Neuronal stem cell (in vitro differentiated cells): Measurements from ENCODE around the gene CHST11.

Experiments
- DNase-seq: peaks from one replicate; pipeline ENCODE4 v3.0.0-alpha.2; 2013; ENCODE audit warnings: low spot score
- H2AFZ ChIP-seq: one replicate; pipeline ENCODE4 v1.6.1; 2013; ENCODE audit warnings: mild to moderate bottlenecking, low read length, inconsistent platforms
- H2AK5ac ChIP-seq: 2 replicates; pipeline ENCODE4 v1.6.1; 2013; ENCODE audit warnings: low read depth, mild to moderate bottlenecking, inconsistent platforms, low read length, moderate library complexity, mixed read lengths
- H2BK120ac ChIP-seq: 2 replicates; pipeline ENCODE4 v1.6.1; 2013; ENCODE audit warnings: low read depth, mild to moderate bottlenecking, inconsistent platforms, low read length, moderate library complexity, mixed read lengths
- H2BK12ac ChIP-seq: one replicate; pipeline ENCODE4 v1.6.1; 2013; ENCODE audit warnings: low read length, inconsistent platforms
- H2BK15ac ChIP-seq: 2 replicates; pipeline ENCODE4 v1.6.1; 2013; ENCODE audit warnings: mild to moderate bottlenecking, low read length, inconsistent platforms, mixed read lengths
- H2BK5ac ChIP-seq: one replicate; pipeline ENCODE4 v1.6.1; 2013; ENCODE audit warnings: inconsistent platforms, mild to moderate bottlenecking, low read length, moderate library complexity
- H3K14ac ChIP-seq: one replicate; pipeline ENCODE4 v1.6.1; 2013; ENCODE audit warnings: low read length, inconsistent platforms
- H3K18ac ChIP-seq: 2 replicates; pipeline ENCODE4 v1.6.1; 2013; ENCODE audit warnings: low read length, inconsistent platforms
- H3K23ac ChIP-seq: 2 replicates; pipeline ENCODE4 v1.6.1; 2013; ENCODE audit warnings: low read depth, mild to moderate bottlenecking, mixed read lengths, low read length, inconsistent platforms; ENCODE audit not compliant: poor library complexity
- H3K27ac ChIP-seq: replicated peaks from 3 replicates; pipeline ENCODE4 v1.5.1; 2013; ENCODE audit warnings: low read length, inconsistent platforms
- H3K27me3 ChIP-seq, 3 experiments: 2 replicates each; pipeline ENCODE4 v1.6.1; 2013; ENCODE audit warnings: low read length in 3 of 3, mild to moderate bottlenecking in 2 of 3, inconsistent platforms in 1 of 3, low read depth in 1 of 3, mixed read lengths in 1 of 3, moderate library complexity in 1 of 3; ENCODE audit not compliant: control insufficient read depth in 3 of 3, insufficient read depth in 3 of 3
- H3K36me3 ChIP-seq, 2 donors: replicated peaks in 1 of 2; 2 replicates each; pipeline ENCODE4 v1.6.1; 2013; ENCODE audit warnings: low read length in 2 of 2; ENCODE audit not compliant: control insufficient read depth in 2 of 2, insufficient read depth in 2 of 2
- H3K4ac ChIP-seq: 2 replicates; pipeline ENCODE4 v1.6.1; 2013; ENCODE audit warnings: inconsistent platforms, mild to moderate bottlenecking, low read length, moderate library complexity
- H3K4me1 ChIP-seq, 2 donors: 1 replicate in 1 of 2; 2 replicates in 1 of 2; pipeline ENCODE4 v1.6.1; 2013; ENCODE audit warnings: low read length in 2 of 2, low read depth in 1 of 2; ENCODE audit not compliant: control insufficient read depth in 2 of 2, insufficient read depth in 1 of 2
- H3K4me2 ChIP-seq: one replicate; pipeline ENCODE4 v1.6.1; 2013; ENCODE audit warnings: mild to moderate bottlenecking, low read length, inconsistent platforms; ENCODE audit not compliant: insufficient read depth, poor library complexity, severe bottlenecking
- H3K4me3 ChIP-seq, 2 donors: 2 replicates each; pipeline ENCODE4 v1.5.1; 2013; ENCODE audit warnings: low read length in 2 of 2, mild to moderate bottlenecking in 2 of 2, inconsistent platforms in 1 of 2, moderate library complexity in 1 of 2
- H3K79me1 ChIP-seq: one replicate; pipeline ENCODE4 v1.6.1; 2013; ENCODE audit warnings: low read depth, mild to moderate bottlenecking, inconsistent platforms, low read length, moderate library complexity
- H3K9ac ChIP-seq: one replicate; pipeline ENCODE4 v1.6.1; 2013; ENCODE audit warnings: mild to moderate bottlenecking, low read depth, low read length, inconsistent platforms; ENCODE audit not compliant: poor library complexity
- H3K9me3 ChIP-seq, 2 donors: replicated peaks in 1 of 2; 2 replicates each; pipeline versions ENCODE3 to v1.6.1; 2013; ENCODE audit warnings: low read length in 2 of 2, mild to moderate bottlenecking in 2 of 2, inconsistent platforms in 1 of 2, low read depth in 1 of 2, mixed read lengths in 1 of 2, moderate library complexity in 1 of 2; ENCODE audit not compliant: control insufficient read depth in 2 of 2, insufficient read depth in 1 of 2
- H4K8ac ChIP-seq: one replicate; pipeline ENCODE4 v1.6.1; 2013; ENCODE audit warnings: low read depth, mild to moderate bottlenecking, inconsistent platforms, low read length, moderate library complexity
- H4K91ac ChIP-seq: one replicate; pipeline ENCODE4 v1.6.1; 2013; ENCODE audit warnings: low read length, low read depth, mild to moderate bottlenecking, inconsistent platforms; ENCODE audit not compliant: poor library complexity
- WGBS, 2 donors: extraction: QIAGEN DNeasy Blood & Tissue Kit; methylation state at CpG; one replicate each; pipeline ENCODE4 v1.1.7; 2013; ENCODE audit warnings: missing lambda C conversion rate in 2 of 2, mixed read lengths in 1 of 2; ENCODE audit not compliant: insufficient read length in 2 of 2, insufficient replicate concordance in 1 of 2; ENCODE audit errors: extremely low coverage in 2 of 2; 5-methylcytosine and 5-hydroxymethylcytosine counted together

The CHST11 gene

GRCh38 chr12:104648756-104649155 is 192.0 kb downstream of the CHST11 start:
- H3K4ac ChIP-seq: no peak overlapping the region
- no peak overlapping the region for H4K91ac ChIP-seq
- H3K9me3 ChIP-seq: peaks cover 0 to 4% of the 10 kb centered on the region in 2 donors
- H3K4me1 ChIP-seq: peaks cover 3 to 8% of the 10 kb centered on the region in 2 donors
- no peak overlapping the region for H2BK15ac ChIP-seq
- no peaks in the 10 kb centered on the region for H3K27me3 ChIP-seq
- no peak overlapping the region for H3K9ac ChIP-seq
- no peak overlapping the region for H3K27ac ChIP-seq
- H3K4me2 ChIP-seq: no peak overlapping the region
- no peaks in the 10 kb centered on the region for H3K36me3 ChIP-seq
- H3K79me1 ChIP-seq: no peaks in the 10 kb centered on the region
- H3K14ac ChIP-seq: no peak overlapping the region
- H4K8ac ChIP-seq: no peak overlapping the region
- no peak for DNase-seq
- no CpG with 5 or more reads among the region's 4 CpGs for whole genome bisulfite sequencing, 2 donors
- H2AK5ac ChIP-seq: no peak overlapping the region
- no peak overlapping the region for H2AFZ ChIP-seq
- no peak overlapping the region for H2BK120ac ChIP-seq
- H3K4me3 ChIP-seq: no peak overlapping the region
- no peak overlapping the region for H3K23ac ChIP-seq
- H2BK12ac ChIP-seq: no peak overlapping the region
- H3K18ac ChIP-seq: no peak overlapping the region
- H2BK5ac ChIP-seq: no peak overlapping the region

GRCh38 chr12:104649217-104649824 is 192.6 kb downstream of the CHST11 start:
- Histone ChIP-seq H3K27ac (no peak overlapping the region), H3K4me2 (no peak overlapping the region), H3K4ac (no peak overlapping the region), H4K8ac (no peak overlapping the region), H2BK12ac (no peak overlapping the region), H3K18ac (no peak overlapping the region), H3K23ac (no peak overlapping the region), H3K9me3 (peaks cover 0 to 4% of the 10 kb centered on the region in 2 donors), H3K36me3 (no peaks in the 10 kb centered on the region), H3K79me1 (no peaks in the 10 kb centered on the region), H2AFZ (no peak overlapping the region), H3K4me3 (no peak overlapping the region), H2BK5ac (no peak overlapping the region), H3K9ac (no peak overlapping the region), H2AK5ac (no peak overlapping the region), H3K27me3 (no peaks in the 10 kb centered on the region), H3K4me1 (peaks cover 4 to 9% of the 10 kb centered on the region in 2 donors), H2BK120ac (no peak overlapping the region), H4K91ac (no peak overlapping the region), H3K14ac (no peak overlapping the region), H2BK15ac (no peak overlapping the region)
- no CpG with 5 or more reads among the region's 2 CpGs for WGBS, 2 donors
- DNase-seq: no peak

DNA sequence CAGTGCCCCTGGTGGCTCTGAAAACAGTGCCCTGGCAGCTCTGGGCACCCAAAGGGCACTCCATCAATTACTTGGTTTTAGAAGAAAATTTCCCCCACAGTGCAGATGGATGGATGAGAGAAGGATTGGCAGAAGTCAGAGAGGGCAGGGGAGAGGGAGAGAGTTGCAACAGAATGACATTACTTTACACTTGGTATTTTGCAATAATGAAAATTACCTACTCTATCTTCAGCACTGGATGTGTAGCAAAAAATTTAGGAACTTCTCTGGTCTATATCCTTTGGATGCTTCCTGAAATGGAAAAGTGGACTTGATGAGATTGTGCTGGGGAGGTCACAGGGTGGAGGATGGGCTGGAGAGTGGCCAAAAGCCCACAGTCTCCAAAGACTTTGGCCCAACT is 193.2 kb downstream of the CHST11 start:
- no peaks in the 10 kb centered on the region for H3K79me1 ChIP-seq
- H4K8ac ChIP-seq: no peak overlapping the region
- no peak overlapping the region for H2BK15ac ChIP-seq
- no peak overlapping the region for H2BK12ac ChIP-seq
- H3K36me3 ChIP-seq: no peaks in the 10 kb centered on the region
- H3K4ac ChIP-seq: no peak overlapping the region
- no peak overlapping the region for H2BK5ac ChIP-seq
- no peak overlapping the region for H4K91ac ChIP-seq
- H3K9me3 ChIP-seq: peaks cover 0 to 4% of the 10 kb centered on the region in 2 donors
- H2AK5ac ChIP-seq: no peak overlapping the region
- no peak overlapping the region for H2AFZ ChIP-seq
- no peak overlapping the region for H3K23ac ChIP-seq
- H3K18ac ChIP-seq: no peak overlapping the region
- no peak overlapping the region for H3K27ac ChIP-seq
- H3K4me1 ChIP-seq: peaks cover 10 to 14% of the 10 kb centered on the region in 2 donors
- H3K14ac ChIP-seq: no peak overlapping the region
- no peak for DNase-seq
- no peak overlapping the region for H3K4me2 ChIP-seq
- no peaks in the 10 kb centered on the region for H3K27me3 ChIP-seq
- H3K9ac ChIP-seq: no peak overlapping the region
- no peak overlapping the region for H3K4me3 ChIP-seq
- H2BK120ac ChIP-seq: no peak overlapping the region

GRCh38 chr12:104650541-104650940 is 193.8 kb downstream of the CHST11 start:
- peaks cover 12 to 19% of the 10 kb centered on the region in 2 donors for H3K4me1 ChIP-seq
- WGBS, 2 donors: no CpG with 5 or more reads among the region's 5 CpGs
- H3K14ac ChIP-seq: no peak overlapping the region
- H2BK15ac ChIP-seq: no peak overlapping the region
- H2AFZ ChIP-seq: no peak overlapping the region
- H3K9me3 ChIP-seq: peaks cover 0 to 4% of the 10 kb centered on the region in 2 donors
- no peaks in the 10 kb centered on the region for H3K79me1 ChIP-seq
- H3K4me2 ChIP-seq: no peak overlapping the region
- H3K27ac ChIP-seq: no peak overlapping the region
- H3K9ac ChIP-seq: no peak overlapping the region
- no peak overlapping the region for H2AK5ac ChIP-seq
- no peak overlapping the region for H2BK120ac ChIP-seq
- no peak overlapping the region for H4K8ac ChIP-seq
- no peaks in the 10 kb centered on the region for H3K27me3 ChIP-seq
- no peak overlapping the region for H3K4me3 ChIP-seq
- no peak overlapping the region for H3K4ac ChIP-seq
- H2BK12ac ChIP-seq: no peak overlapping the region
- no peak for DNase-seq
- no peaks in the 10 kb centered on the region for H3K36me3 ChIP-seq
- H2BK5ac ChIP-seq: no peak overlapping the region
- peak overlapping the region; percentile 17 for H3K23ac ChIP-seq
- H4K91ac ChIP-seq: no peak overlapping the region
- no peak overlapping the region for H3K18ac ChIP-seq
